ENCODE data around the gene SLC1A4. TPM values are rescaled to one million over a fixed set of nuclear protein-coding genes. Genes with fewer than 3 reads are reported as not detected.

SLC1A4 gene
- total RNA-seq, 1 donor from 2014 or later: 24.0 TPM

DNA sequence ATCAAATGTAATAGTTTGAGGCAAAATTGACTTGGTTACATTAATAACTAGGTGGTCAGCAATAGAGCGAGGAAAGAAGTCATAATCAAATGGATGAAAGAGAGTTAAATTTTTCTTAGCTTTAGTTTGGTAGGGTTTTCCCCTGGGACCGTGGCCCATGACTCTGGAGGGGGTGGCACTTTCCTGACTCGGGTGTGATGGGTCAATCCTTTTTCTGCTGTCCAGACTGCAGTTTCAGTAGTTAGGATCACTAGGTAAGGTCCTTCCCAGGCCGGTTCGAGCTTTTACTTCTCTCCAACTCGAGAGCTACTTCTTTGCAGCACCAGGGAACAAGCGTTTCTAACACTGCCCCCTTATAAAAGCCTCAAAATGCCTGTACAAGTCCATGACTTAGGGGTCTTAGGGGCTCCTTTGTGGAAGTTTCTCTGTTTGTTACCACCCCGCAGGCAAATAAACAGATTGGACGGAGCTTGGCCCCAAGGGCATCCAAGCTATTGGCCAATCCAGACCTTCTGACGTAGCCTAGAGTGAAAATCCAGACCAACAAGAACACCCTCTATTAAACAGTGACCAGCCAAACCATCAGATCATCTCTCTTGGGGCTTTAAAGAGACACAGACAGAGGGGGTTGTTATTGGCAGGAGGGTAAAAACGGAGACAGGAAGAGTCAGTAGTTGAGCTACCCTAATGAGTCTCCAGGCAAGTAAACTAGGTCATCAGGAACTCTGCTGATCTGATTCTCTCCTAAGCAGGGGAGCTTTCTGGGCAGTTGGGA, 57.6 kb downstream of the SLC1A4 start:
- no peak for DNase-seq (ENCODE audit: extremely low read depth, low read depth, low spot score)

DNA sequence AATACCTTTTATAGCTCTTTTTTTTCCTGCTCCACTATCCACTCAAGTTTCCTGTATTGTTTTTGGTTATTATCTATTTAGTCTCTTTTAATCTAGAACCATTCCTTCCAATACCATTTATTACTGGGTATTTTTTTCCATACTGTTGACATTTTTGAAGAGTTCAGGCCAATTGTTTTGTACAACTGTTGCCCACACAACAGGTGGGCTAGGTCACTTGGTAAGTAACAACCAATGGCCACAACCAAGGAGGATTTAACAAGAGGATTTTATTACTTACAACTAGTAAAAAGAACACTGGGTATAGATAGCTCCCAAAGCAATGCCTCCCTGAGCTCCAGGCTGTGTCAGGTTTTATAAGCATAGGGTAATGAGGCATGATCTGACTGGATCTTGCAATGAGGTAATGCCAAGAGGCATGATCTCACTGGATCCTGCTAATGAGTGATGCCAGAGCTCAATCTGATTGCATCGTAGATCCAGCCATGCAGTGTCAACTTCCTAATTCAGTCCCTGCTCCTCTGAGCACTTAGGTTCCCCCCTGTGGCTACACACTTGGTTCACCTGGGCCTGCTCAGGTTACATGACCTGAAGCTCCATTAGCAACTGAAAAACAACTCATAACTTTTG, 59.9 kb downstream of the SLC1A4 start:
- DNase-seq (ENCODE audit: extremely low read depth, low read depth, low spot score): no peak

DNA sequence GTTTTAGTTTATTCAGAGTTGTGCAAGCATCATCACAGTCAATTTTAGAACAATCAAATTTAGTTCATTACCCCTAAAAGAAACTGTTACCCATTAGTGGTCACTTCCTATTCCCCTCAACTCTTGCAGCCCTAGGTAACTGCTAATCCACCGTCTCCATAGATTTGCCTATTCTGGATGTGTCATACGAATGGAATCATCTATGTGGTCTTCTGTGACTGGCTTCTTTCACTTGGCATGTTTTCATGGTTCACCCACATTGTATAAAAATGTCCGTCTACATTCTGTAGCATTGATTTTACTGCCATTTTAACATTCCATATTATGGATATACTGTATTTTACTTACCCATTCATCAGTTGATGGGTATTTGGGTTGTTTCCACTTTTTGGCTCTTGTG, 61.7 kb downstream of the SLC1A4 start:
- DNase-seq (ENCODE audit: extremely low read depth, low read depth, low spot score): no peak

DNA sequence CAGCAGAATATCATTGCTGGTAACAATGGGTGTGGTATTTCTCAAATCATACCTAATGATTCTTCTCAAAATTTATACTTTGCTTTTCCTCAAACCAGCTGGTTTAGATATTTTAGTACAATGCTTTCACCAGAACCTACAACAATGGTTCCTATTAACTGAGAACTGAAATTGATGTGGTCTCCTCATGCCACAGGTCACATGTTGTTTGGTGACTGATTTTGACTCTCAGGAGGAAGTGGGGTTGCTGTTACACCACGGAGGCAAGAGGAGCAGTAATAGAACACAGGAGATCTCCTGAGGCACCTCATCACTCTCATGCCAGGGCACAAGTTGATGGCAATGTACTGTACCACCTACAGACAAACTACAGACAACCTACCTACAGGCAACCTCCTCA, 64.0 kb downstream of the SLC1A4 start:
- DNase-seq (ENCODE audit: extremely low read depth, low read depth, low spot score): no peak

DNA sequence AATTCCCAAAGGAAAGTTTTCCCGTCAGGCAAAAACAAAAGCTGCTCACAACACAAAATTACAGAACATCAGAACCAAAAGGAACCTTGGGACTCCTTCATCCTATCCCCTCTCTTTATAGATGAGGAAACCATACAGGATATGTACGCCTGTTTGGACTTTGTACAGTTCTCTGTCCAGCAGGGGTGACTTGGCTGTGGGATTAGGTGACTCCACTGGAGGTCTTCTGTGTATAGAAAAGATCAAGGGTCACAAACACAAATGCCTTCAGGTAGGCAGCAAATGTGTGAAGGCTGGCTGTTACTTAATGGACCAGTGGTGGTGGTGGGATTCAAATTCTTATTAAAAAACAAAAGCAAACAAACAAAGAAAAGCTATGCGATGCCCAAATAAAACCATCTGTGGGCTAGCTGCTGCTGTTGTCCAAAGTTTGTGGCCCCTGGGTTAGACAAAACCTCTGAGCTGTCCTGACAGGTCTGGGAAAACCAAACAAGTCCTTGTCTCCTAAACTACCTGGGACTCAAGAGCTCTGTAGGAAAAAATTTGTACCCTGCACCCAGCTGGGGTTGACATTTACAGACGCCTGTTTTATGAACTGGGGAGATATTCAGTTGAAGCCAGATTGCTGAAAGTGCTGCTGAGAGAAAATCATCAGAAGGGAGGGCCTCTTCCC, 65.7 kb downstream of the SLC1A4 start:
- no peak for DNase-seq (ENCODE audit: extremely low read depth, low read depth, low spot score)

DNA sequence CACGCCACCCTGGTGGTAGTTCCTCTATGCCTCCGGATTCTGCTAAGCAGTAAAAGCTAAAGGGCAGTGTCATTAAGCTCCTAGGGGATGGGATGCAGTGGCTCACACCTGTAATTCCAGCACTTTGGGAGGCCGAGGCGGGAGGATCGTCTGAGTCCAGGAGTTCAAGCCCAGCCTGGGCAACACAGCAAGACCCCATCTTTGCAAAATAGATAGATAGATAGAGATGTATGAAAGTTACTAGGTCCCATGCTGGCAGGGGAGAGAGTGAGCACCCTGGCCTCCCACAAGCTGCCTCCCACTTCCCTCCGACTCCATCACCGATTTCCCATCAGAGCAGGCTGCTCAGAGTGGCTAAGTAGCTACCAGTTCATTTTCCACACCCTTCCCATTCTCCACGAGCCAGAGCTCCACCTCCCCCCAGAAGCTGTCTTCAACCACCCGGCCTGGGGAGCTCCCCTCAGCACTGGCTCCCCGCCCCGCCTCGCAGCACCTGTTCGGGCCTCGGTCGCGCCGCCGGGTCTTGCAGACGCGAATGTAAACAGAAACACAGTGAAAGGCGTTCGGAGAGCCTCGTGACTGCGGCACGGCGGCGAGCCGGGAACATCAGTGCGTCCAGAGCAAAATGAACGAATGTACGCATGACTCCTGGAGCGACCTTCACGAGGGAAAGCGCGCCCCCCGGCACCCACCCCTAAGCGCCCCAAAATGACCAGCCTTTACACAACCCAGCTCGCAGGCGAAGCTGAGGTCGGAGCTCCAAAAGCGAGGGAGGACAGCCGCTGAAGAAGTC, 66.4 kb downstream of the SLC1A4 start:
- no peak for DNase-seq (ENCODE audit: extremely low read depth, low read depth, low spot score)

DNA sequence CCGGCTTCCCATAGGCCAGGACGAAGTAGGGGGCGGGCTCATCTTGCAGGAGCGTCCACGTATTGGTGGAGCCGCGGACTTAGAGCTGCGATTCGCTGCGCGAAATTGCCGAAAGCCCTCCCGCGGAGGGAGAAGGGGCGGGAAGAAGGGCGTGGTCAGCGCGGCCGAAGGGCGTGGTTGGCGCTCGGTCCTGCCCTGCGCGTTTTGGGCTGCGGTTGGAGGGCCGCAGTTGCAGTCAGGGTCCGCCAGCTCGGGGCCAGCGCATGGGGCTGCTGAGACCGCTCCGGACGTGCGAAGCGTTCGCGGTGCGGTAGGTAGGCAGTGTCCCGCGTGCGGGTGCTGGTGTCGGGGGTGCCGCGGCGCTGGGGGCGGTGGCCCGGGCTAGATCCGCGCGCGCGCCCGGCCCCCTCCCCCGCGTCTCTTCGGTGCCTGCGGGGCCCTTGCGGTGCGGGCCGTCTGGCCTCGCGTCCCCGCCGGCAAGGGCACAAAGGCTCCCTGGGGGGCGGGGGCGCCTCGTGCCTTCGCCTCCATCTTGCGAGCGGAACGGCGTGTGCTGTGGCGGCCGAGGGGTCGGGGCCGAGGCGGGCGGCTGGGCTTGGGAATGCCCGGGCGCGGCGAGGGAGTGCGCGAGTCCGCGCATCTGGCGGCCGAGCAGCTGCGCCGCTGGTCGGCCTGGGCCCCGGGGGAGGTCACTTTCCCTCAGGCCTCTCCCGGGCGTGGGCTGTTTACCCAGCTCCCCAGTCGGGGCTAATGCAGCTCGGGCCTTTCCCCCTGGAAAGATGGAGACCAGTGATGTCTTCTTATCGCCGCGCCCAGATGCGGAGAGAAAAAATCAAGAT, 67.2 kb downstream of the SLC1A4 start, which contains the start of gene CEP68:
TSS of gene CEP68 (plus strand) at position 202 of the 839 bp plus-strand sequence. CDS start 13,029 bp downstream, outside the sequence.
- DNase-seq (ENCODE audit: extremely low read depth, low read depth, low spot score): no peak

DNA sequence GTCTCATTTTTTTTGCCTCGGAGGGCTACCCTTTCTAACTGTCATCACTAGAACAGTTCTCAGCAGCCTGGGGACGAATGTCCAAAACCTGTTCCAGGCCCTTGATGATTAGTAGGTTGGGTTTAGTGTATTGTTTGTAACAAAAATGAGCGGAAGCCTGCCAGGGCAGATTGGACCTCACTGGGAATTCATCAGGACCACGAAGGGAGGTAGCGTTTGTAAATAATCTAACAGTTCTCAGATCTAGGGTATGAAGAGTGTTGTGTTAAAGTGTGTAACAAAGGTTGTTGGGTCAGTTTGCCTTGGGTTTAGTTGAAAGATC, 67.8 kb downstream of the SLC1A4 start:
- no peak for DNase-seq (ENCODE audit: extremely low read depth, low read depth, low spot score)

DNA sequence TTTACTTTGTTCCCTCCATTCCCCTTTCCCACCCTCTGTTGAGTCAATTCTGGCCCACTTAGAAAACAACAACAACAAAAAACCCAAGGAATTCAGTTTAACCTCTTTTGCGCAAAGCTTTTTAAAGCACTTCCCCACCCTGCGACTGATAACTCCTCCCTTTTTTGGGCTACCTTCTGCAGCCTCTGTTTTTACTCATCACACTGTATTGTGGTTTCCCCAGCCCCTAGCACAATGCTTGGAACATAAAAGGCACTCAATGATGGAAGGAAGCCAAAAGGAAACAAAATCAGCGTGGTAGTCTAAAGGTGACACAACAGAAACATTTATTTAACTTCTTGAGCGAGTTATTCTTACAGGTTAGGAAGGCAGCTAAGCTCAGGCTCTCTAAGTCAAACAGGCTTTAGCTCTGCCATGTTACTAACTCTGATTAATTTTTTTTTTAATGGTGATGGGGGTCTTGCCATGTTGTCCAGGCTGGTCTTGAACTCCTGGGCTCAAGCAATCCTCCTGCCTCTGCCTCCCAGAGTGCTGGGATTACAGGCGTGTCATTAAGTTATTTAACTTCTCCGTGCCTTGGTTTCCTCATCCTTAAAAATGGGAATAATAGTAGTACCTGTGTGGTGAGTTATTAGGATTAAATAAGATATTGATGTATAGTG, 68.3 kb downstream of the SLC1A4 start:
- DNase-seq (ENCODE audit: extremely low read depth, low read depth, low spot score): no peak

DNA sequence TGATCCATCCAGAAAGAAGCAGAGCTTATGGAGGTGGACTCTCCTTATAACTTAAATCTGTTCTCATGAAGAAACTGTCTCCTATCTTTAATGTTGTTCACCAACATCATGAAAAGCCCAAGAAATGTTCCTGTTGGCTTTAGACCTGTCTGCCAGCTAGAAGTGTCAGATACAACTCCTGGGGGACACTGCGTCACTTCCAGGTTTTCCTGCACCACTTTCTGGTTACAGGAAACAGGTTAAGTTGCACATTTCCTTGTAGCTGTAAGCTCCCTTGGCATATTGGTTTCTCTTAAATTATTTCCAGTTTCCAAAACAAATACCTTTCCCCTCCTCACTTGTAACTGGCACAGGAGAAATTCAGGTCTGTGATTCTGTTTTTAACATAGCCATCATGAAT, 69.9 kb downstream of the SLC1A4 start:
- DNase-seq (ENCODE audit: extremely low read depth, low read depth, low spot score): no peak

DNA sequence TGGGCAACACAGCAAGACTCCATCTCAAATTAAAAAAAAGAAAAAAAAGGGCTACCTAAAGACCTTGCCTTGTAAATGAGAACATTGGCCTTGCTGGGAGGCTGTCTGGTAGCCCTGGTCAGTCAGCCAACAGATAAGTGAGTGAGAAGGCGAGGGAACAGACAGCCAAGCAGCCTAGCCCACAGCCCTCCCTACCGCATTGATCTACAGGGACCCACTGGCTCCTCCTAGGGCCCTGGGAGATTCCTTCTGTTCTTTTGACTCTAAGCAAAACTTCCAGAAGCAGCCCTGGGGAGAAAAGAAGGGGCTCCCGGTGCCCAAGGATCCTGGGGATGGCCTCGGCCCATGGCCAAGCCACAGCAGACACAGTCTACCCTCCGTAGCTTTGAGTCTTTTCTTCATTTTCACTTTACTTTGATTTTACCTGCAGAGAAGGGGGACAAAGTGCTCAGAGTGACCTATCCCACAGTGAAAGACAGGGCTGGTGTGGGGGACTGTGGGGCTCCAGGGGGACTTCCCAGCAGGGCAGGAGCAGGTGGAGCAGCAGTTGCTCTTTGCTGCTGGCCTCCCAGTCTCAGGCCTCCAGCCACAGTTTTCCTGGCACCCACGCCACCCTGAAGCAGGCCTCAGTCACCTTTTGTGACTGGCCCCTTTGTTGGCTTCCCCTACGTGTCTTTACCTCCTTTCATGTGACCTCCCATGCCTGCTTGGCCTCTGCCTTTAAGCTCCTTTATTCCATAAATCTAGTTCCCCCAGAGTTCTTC, 72.1 kb downstream of the SLC1A4 start:
- DNase-seq (ENCODE audit: extremely low read depth, low read depth, low spot score): no peak

DNA sequence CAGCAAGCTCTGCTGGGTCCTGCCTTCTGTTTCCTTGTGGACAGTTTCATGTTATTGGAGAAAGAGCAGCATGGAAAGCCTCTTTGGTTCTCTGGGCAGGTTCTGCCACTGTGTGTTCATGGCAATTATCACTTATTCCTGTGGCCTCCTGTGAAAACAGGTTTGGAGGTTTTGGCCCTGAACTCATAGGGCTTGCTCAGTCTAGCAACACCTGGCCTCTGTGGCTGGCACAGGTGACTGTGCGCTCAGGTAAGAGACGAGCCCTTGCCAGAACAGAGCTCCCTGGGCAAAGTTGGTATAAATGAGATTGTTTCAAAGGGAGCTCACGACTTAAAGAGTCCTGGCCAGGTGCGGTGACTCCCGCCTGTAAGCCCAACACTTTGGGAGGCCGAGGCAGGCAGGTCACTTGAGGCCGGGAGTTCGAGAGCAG, 72.7 kb downstream of the SLC1A4 start:
- DNase-seq (ENCODE audit: extremely low read depth, low read depth, low spot score): no peak

DNA sequence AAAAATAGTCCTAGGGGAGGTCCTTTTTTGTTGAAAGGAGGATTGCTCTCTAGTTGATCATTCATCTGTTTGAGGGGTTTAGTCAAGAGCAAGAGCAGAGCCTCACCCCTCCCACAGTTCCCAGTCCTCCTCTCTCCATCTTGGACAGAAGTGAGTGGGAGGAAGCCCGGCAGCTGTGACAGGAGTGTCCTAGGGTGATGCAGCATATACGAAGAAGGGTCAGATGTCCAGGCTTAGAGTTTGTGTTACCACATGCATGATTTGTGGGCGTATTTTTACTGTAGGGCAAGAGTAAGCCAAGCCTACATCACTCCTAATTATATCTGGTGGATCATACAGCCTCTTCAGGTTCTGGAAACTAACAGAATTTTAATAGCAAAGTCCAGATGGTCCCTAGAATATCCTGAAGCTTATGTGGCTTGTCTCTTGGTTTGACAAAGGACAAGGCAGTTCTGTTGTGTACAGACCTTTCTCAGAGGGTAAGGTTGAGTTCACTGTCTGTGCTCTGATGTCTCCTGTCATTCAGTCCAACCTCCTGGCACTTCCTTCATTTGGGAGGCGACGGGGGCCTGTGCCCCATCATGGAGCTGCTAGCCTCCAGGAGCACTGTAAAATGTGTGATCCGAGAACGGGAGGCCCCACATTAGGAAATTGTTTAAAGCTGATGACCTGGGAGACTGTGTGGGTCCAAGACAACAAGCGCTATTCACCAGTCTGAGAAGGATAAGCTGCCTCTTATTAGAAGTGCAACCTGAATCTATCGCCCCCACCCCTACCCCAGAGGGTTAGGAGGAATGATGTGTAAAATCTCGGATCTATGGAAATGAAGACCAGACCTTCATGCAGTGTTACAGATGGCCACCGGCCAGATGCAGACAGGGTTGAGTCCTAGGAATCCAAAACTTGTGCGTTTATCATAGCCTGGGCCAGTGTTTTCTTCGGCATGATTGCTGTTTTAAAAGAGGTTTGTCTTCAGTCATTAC, 73.9 kb downstream of the SLC1A4 start:
- DNase-seq (ENCODE audit: extremely low read depth, low read depth, low spot score): no peak

DNA sequence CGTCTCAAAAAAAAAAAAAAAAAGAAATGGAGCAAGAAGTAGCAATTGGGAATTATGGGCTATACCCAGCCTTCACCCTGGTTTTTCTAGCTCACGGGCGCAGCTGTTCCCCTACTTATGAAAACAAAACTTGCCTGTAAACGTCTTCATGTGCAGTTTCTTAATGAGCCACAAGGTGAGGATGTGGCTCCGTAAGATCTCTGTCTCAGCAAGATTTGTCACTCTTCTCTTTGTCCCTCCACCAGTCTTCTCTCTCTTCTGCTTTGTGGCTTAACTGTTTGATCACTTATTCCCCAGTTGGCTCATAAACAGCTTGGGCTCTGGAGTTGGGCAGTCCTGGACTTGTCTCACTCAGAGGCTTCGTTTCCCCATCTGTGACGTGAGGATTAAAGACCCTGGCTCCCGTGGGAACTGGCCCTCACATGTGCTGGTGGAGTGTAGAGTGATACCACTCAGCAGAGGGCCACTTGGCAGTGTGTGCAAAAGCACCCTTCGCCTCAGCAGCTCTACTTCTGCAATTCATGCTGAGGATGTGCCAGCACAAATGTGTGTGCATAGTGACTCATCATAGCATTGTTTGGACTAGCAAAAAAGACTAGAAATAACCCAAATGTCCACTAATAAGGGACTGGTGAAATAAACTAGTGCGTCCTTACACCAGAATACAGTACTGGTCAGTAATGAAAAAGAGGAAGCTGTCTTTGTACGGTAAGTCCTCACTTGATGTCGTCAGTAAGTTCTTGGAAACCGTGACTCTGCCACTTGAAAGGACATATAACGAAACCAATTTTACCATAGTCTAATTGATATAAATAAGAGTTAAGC, 75.7 kb downstream of the SLC1A4 start:
- no peak for DNase-seq (ENCODE audit: extremely low read depth, low read depth, low spot score)

DNA sequence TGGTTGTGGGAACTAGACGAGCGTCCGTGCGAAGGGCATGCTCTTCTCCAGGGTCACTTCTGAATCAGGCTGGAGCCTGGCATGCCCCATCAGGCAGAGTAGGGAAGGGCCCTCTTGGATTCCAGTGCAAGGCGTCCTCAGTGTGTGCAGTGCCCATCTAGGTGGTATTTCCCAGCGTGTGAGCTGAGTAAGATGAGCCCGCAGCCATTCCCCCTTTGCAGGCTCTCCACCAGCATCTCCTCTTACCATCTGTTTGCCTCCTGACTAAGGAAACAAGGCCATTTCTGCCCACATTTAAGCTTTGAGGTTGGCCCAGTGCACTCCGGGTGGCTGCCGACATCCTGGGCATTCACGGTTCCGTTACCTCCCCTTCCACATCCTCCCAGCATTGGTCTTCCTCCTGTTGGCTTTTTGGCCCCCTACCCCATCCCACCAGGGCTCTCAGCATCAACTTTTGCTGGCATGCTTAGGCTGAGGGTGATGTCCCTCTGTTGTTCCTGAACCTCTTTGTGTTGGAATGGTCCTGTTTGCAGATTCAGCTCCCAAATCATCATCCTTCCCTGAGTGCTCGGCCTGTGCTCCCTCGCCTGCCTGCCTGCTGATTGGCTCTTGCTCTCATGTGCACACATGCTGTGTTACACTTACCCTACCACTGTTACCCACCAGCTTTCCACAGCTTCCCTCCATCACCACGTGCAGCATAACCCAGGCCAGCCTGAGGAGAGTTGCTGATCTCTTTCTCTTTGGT, 78.8 kb downstream of the SLC1A4 start:
- no peak for DNase-seq (ENCODE audit: extremely low read depth, low read depth, low spot score)

DNA sequence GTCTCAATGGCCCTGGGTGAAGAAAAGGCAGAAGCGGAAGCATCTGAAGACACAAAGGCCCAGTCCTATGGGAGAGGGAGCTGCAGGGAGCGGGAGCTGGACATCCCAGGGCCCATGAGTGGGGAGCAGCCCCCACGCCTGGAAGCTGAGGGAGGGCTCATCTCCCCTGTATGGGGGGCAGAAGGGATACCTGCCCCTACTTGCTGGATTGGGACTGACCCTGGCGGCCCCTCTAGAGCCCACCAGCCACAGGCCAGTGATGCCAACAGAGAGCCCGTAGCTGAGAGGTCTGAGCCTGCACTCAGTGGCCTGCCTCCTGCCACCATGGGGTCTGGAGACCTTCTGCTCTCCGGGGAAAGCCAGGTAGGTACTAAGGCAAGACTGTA, 80.2 kb downstream of the SLC1A4 start:
- no peak for DNase-seq (ENCODE audit: extremely low read depth, low read depth, low spot score)

Measured in glomerular endothelial cell (primary cell).